Measurements from ENCODE around the gene COL1A1. TPM values are rescaled to one million over a fixed set of nuclear protein-coding genes. Genes with fewer than 3 reads are reported as not detected.
A peak's percentile ranks its signal among the peaks of the same experiment; 100 is the strongest.

Gene COL1A1
- total and polyA plus RNA-seq, 2 of the 13 experiments (the other 11 are each of a cell fraction or from before 2014, with no cell fraction given), result 0.05 TPM; not detected in 1

- TF ChIP-seq, protein P1, sequence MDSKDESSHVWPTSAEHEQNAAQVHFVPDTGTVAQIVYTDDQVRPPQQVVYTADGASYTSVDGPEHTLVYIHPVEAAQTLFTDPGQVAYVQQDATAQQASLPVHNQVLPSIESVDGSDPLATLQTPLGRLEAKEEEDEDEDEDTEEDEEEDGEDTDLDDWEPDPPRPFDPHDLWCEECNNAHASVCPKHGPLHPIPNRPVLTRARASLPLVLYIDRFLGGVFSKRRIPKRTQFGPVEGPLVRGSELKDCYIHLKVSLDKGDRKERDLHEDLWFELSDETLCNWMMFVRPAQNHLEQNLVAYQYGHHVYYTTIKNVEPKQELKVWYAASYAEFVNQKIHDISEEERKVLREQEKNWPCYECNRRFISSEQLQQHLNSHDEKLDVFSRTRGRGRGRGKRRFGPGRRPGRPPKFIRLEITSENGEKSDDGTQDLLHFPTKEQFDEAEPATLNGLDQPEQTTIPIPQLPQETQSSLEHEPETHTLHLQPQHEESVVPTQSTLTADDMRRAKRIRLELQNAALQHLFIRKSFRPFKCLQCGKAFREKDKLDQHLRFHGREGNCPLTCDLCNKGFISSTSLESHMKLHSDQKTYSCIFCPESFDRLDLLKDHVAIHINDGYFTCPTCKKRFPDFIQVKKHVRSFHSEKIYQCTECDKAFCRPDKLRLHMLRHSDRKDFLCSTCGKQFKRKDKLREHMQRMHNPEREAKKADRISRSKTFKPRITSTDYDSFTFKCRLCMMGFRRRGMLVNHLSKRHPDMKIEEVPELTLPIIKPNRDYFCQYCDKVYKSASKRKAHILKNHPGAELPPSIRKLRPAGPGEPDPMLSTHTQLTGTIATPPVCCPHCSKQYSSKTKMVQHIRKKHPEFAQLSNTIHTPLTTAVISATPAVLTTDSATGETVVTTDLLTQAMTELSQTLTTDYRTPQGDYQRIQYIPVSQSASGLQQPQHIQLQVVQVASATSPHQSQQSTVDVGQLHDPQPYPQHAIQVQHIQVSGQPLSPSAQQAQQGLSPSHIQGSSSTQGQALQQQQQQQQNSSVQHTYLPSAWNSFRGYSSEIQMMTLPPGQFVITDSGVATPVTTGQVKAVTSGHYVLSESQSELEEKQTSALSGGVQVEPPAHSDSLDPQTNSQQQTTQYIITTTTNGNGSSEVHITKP (CRISPR knock-in tag; IDR thresholded peaks at IDR 0.05; ENCODE audit: low read depth), result no peak
- TF ChIP-seq, protein P2, sequence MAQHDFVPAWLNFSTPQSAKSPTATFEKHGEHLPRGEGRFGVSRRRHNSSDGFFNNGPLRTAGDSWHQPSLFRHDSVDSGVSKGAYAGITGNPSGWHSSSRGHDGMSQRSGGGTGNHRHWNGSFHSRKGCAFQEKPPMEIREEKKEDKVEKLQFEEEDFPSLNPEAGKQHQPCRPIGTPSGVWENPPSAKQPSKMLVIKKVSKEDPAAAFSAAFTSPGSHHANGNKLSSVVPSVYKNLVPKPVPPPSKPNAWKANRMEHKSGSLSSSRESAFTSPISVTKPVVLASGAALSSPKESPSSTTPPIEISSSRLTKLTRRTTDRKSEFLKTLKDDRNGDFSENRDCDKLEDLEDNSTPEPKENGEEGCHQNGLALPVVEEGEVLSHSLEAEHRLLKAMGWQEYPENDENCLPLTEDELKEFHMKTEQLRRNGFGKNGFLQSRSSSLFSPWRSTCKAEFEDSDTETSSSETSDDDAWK (CRISPR knock-in tag; IDR thresholded peaks at IDR 0.05), result no peak
- TF ChIP-seq DMAP1 (CRISPR knock-in tag; IDR thresholded peaks at IDR 0.05), result no peak
- TF ChIP-seq NFYC (CRISPR knock-in tag; IDR thresholded peaks at IDR 0.05), result no peak
- TF ChIP-seq IRF2 (CRISPR knock-in tag; IDR thresholded peaks at IDR 0.05), result no peak
- no peak for TF ChIP-seq KDM5A (IDR thresholded peaks at IDR 0.05; ENCODE audit: borderline replicate concordance, low read length)
- TF ChIP-seq GZF1 (CRISPR knock-in tag; IDR thresholded peaks at IDR 0.05), result no peak
- TF ChIP-seq ZSCAN29 (CRISPR knock-in tag; conservative IDR thresholded peaks at IDR 0.05), result 0 out of 2 replicates have a peak, but pooled peaks have one; percentile 42
- TF ChIP-seq FOXM1 (CRISPR knock-in tag; IDR thresholded peaks at IDR 0.05), result no peak
- TF ChIP-seq THAP7 (CRISPR knock-in tag; IDR thresholded peaks at IDR 0.05), result no peak
- TF ChIP-seq ZNF558 (CRISPR knock-in tag; IDR thresholded peaks at IDR 0.05; ENCODE audit: borderline replicate concordance), result no peak
- no peak for TF ChIP-seq MIER2 (CRISPR knock-in tag; IDR thresholded peaks at IDR 0.05)
Measured at GRCh38 chr17:50210240-50211225, 9.1 kb upstream of the COL1A1 start (continued).
